NCI-H187 treated with DMSO at 0.1 percent for 48 hours (cell line): ENCODE results near the gene GNA12.

Experiments used
- DNase-seq: peaks from one replicate; lab custom pipeline; 2025; lab: John Stamatoyannopoulos, UW

GNA12 gene, protein sequence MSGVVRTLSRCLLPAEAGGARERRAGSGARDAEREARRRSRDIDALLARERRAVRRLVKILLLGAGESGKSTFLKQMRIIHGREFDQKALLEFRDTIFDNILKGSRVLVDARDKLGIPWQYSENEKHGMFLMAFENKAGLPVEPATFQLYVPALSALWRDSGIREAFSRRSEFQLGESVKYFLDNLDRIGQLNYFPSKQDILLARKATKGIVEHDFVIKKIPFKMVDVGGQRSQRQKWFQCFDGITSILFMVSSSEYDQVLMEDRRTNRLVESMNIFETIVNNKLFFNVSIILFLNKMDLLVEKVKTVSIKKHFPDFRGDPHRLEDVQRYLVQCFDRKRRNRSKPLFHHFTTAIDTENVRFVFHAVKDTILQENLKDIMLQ

DNA sequence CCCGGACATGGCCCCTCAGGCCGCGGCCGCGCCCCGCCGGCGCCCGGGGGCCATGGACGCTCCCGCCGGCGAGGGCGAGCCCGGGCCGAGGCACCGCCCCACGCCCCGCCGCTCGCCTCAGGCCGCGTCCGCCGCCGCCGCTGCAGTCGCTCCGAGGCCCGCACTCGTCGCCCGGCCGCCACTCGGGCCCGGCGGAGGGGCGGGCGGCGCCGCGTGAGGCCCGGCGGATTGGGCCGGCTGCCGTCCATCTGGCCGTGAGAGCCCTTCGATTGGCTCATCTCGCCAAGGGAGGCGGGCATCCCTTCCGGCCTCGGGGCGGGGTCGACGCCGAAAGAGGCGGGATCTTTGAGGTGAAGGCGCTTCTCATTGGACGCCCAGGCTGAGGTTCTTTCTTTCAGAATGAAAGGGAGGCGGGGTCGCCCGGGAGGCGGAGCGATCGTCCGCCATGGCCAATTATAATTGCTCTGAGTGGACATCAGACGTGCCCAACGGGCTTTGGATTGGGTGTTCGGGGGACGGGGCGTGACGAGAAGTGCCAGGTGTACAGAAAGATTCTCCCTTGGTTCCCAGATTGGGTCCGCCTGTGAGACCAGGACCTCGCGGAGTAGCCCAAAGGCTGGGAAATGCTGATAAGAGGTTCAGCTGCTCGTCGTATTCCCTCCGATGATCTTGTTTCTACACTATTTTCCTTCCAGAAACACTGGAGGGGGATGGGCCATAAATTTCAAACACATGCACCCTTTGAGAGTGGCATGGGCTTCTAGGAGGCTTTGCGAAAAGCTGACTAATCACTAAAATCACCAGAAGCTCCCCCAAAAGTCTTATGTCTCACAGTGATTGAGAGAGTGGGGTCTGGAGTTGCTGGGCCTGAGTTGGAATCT lies at the start of gene GNA12:
GNA12 (minus strand) TSS at position 156 of the 881 bp plus-strand sequence; CDS start at position 9, 147 bp downstream.
- DNase-seq: peak; percentile 85

DNA sequence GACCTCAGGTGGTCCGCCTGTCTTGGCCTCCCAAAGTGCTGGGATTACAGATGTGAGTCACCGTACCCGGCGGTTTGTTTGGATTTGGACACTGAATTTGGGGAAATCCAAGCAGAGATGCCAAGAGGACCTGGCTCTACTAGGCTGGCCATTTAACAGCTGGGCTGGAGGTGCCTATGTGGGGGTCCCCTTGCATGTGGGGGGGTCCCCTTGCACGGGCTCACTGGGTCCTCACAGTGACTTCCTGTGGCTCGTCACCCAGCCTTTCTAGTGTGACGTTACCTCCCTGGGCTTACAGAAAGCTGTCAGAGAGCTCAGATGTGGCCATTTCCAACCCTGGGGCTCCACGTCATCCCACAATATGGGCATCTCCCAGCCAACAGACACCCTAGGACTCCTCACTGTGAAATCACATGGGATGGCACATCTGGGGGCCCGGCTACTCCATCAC lies 49.3 kb upstream of the GNA12 start:
- DNase-seq: no peak

DNA sequence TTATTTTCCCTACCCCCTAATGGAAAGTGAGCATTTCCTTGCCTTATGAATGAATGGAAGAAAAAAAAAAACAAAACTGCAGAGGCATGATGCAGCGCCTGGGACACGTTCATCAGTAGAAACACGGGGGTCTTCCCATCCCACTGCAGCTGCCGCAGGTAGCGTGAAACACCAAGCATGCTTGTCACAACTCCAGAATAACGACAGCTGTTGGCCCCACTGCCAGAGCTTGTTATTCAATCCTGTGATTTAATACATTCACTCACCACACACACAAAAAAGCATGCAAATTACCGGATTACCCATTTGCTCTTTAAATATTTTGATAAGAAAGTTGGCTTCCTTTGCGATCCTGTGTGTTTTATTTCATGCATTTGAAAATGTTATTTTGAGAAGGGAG lies 48.4 kb upstream of the GNA12 start:
- no peak for DNase-seq

DNA sequence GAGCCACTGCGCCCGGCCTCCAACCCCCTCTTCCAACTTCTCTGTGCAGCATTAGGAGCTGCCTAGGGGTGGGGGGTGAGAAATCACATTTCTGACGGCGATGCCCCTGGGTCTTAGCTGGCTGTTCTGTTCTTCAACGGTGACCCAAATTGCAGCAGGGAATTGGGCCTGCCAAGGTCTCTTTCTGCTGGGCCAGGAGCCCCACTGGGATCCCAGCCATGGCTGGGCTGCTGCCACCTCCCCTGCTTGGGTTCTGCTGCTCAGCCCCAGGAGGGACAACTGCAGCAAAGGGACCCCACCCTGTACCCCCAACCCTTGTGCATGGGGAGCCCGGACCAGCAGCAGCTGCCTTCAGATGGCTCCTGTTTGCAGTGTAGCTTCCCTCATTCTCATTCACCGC lies 43.7 kb upstream of the GNA12 start:
- DNase-seq: no peak

DNA sequence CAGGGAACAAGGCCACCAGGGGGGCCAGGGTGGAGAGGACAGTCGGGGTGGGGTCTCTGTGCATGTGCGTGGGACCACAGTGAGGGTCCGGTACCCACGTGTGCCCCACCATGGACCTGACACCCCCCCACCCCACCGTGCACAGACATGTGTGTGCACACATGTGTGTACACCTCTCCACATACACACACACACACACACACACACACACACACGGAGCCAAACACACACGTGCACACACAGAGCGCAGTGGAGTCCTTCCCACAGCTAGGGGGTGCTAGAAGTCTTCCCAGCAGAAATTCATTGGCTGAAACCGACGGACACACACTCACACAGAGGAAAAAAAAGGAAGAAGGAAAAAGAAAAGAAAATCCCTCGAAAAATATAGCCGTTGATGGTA lies 42.8 kb upstream of the GNA12 start:
- DNase-seq: peak; percentile 29

DNA sequence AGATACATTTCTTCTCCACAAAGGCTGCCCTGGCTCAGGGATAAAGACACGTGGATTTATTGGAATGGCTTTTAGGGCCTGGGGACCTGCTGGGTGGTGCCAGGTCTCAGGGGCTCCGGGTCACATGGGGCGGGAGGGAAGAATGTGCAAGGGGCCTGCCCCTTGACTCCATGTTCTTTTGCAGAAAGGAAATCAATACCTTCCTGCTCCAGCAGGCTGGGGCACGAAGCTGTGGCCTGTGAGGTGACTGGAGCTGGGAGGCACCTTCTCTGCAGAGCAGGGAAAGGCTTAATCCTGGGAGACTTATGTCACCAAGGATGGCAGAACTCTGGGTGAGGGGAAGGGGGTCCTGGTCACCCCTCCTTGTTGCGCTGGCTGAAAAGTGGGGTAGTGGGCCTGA lies 42.3 kb upstream of the GNA12 start:
- DNase-seq: no peak

DNA sequence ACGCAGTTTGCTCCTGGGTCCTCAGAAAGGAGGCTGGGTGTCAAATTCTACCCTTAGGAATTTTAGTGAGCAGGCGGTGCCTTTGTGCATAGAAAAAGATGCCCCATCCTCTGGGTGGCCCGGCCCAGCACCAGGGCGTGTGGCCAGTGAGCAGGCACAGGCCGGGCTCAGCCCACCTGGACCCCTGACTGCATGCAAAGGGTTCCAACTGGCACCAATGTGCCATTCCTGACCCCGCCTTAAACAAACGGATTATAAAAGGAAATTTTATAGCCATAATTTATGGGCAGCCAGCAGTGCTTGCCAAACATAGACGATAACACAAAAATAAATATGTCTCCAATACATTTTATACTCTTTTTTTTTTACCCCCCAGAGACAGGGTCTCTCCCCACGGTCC lies 40.1 kb upstream of the GNA12 start:
- no peak for DNase-seq

DNA sequence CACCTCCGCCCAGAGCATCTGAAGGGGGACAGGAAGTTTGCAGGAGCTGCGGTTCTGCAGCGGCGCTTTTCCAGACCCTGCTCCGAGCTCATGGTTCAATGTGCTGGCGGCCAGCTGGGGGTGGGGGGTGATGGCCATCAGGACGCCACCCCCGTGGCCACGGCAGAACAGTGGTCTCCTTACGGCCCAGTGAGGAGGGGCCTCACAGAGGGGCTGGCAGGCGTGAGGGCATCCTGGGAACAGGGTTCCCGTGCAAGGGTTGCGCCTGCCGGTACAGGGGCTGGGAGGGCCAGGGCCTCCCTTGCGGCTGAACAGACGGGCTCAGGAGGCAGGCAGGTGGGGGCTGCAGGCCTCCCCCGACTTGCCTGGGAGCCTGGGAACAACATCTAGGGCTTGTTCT lies 39.0 kb upstream of the GNA12 start:
- no peak for DNase-seq

DNA sequence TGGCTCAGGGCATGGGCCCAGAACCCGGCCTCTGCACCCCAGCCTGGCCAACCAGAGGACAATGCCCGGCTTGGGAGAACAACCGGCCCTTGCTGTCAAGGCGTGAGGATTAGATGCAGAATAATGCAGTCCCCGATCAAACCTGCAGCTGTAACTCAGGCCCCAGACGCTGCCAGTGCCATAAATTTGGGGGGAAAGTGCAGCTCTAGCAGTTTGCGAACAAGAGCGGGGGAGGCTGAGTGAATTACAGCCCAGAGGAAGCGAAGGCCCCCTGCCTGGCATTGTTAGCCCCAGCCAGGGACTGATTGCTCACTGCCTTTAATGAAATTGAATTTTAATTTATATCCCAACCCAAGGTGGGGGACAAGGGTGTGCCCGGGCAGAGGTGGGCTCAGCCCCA lies 38.0 kb upstream of the GNA12 start:
- no peak for DNase-seq

DNA sequence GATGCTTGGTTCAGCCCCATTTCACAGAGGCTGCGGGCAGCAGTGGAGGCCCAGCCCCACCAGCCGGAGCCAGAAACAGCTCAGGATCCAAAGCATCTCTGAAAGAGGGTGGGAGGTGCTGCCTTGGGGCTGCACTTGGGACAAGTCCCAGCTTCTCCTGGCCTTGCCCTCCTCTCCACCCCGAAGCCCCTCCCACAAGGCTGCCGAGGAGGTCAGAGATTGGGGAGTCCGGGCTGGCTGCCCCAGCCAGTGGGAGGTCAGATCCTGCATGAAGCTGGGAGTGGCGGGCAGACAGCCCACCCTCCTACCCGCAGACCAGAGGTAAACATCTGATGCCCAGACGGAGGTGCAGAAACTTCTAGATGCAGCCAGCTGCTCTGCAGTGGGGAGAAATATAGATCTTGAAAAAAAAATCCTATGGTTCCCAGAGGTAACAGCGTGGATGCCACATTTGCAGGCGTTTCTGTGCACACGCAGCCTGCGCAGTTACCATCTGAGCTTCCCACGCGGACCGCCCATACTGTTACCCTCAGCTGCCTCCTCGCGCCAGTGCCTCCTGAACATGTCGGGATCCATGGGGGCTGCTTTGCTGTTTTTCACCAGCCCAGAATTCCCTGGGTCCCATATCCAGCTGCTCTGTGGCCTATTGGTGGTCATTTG lies 36.9 kb upstream of the GNA12 start:
- DNase-seq: no peak

DNA sequence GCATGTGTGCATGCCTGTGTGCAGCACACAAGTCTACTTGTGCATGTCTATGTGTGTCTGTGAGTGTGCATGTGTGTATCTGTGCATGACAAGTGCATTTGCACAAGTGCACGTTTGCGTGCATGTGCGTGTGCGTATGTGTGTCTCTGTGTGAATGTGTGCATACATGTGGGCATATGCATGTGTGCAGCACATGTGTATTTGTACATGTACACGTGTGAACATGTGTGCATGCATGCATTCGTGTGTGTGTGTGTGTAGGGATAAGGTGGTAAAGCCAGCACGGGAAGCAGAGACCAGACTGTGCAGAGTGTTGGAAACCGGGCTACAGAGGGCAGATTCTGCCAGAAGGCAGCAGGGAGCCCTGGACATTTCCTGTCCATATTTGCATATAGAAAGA lies 35.9 kb upstream of the GNA12 start:
- no peak for DNase-seq

DNA sequence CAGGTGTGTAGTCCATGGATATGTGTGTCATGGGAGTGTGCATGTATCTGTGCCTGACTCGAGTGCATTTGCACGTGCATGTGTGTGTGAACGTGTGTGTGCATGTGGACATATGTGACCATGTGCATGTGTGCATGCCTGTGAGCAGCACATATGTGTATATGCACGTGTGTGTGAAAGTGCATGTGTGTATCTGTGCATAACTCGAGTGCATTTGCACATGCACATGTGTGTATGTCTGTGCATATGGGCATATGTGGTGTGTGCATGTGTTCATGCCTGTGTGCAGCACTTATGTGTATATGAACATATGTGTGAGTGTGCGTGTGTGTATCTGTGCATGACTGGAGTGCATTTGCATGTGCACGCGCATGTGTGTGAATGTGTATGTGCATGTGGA lies 35.2 kb upstream of the GNA12 start:
- DNase-seq: no peak

DNA sequence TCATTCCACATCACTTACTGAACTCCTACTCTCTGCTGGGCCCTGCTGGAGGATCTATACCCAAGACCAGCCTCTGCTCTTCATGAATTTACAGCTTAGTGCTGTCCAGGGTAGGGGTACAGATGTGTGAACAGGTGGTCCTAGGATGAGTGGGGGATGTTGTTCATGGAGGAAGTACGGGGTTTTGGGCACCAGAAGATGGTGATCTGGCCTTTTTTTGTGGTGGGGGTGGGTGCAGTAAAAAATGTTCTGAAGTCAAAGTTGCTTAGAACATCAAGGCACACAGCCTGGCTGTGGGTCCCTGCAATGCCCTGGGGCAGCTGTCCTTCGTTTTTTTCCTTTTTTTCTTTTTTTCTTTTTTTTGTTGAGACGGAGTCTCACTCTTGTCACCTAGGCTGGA lies 34.2 kb upstream of the GNA12 start:
- DNase-seq: no peak

DNA sequence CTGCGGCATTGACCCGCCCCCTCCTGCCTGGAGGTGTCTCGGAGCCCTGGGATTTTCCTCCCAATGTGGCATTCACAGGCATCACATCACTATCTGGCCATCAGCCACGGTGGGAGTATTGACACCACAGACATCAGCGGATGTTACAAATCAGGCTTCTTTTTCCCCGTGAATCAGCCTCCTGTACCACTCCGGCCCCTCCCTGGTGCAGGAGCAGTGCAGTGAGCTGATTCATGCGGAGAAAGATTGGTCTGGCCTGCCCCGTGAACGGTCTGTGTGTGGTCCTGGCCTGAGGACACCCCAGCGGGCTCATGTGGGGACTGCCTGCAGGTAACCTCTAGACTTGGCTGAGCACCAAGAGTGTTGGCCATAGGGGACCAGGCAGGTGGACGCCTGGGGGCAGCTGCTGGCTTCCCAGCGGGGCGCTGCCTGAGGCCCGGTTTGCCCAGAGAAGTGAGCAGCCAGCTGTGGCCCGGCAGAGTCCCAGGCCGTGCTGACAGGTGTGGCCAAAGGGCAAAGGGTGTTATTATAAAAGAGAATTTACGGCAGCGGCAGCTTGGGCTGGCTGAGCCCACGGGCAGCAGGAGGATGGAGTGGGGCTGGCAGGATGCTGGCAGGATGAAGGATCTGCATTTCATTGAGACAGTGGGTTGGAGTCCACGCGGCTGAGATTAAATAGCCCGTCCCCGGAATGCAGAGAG lies 32.1 kb upstream of the GNA12 start:
- DNase-seq: no peak

DNA sequence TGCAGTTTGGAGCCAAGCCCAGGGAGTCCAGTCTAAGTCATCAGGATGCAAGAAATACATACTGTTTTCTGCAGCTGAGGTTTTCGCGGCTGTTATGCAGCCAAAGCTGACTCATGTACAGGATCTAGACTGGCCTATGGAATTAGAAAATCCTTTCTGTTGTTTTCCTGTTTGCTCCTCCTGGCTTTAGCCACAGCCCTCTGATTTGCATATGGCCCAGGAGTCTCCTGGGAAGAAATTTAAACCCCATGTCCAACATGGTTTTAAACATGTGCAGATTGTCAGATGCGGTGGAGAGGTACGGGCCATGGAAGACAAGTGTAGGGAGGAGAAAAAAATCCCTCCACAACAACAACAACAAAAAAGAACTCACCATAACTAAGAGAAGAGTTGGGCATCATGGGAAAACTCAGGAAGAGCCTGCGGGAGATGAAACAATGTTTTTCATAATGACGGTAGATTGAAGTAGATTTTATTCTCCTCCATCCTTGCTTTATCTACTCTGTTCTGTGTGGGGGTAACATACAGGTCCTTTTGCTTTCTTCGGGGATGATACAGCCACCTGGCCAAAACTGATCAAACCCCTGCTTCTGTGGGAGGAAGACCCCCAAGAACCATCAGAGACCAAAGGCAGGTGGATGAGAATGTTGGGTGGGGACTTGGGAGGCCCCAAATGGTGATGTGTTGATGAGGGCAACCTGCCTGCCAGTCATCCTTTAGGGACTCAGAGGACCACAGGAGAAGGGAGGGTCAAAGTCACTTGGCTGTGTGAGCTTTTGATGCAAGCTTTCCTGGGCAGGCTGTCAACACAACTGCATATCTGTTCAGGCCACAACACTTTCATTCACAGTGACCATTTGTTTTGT lies 29.8 kb upstream of the GNA12 start:
- DNase-seq: no peak

DNA sequence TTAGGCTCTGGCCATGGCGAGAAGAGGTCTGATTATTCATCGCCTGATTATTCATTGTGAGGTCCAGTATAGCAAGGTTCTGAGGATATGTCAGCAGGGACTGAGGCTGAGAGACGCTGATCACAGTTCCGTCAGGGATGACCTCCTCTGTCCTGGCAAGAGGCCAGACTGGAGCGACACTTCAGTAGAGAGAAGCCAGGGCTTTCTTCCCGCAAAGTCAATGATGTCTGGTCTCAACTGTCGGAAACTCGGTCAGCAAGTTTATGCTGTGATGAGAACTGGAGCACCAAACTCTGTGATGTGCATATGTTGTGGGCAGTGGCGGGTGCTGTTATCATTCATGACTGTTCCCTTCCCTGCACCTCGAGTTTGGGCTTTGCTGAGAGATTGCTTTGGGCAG lies 29.0 kb upstream of the GNA12 start:
- DNase-seq: peak; percentile 30

DNA sequence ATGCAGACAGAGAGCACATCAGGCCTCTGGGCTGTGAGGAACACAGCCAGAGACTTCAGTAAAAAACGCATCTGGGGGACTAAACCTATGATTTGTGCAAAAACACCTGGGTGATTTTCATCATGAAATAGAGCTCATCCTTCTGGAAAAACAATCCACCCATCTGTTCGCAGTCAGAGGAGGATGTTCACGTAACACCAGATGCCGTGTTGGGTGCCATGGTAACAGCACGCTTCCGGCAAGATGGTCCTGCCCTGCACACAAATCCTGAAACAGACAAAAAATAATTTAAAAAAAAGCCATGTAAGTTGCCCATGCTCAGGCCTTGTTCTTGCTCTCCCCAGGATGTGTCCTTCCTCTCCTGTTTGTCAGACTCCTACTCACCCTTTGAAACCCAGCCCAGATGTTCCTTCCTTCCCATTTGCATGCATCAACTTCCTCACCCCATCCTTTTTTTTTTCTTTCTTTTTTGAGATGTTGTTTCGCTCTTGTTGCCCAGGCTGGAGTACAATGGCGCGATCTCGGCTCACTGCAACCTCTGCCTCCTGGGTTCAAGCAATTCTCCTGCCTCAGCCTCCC lies 28.3 kb upstream of the GNA12 start:
- DNase-seq: no peak

DNA sequence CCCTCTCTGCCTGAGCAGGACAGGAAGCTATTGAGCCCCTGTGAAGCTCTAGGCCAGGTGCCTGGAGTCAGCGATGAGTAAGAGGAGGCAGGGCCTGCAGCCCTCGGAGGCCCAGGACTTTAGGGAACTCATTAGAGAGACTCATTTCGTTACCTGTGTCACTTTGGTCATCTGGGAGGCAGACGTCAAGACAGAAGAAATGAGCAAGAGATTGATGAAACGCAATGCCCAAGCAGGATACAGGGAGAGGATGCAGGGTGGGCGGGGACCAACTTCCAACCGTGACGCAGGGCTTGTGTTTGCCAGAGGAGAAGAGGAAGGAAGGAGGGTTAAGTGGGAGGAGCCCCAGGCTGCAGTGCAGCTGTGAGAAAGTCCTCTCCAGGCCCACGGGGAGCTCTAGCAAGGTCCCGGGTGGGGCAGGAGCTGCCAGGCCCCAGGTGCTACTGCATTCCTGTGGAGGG lies 26.4 kb upstream of the GNA12 start:
- no peak for DNase-seq

DNA sequence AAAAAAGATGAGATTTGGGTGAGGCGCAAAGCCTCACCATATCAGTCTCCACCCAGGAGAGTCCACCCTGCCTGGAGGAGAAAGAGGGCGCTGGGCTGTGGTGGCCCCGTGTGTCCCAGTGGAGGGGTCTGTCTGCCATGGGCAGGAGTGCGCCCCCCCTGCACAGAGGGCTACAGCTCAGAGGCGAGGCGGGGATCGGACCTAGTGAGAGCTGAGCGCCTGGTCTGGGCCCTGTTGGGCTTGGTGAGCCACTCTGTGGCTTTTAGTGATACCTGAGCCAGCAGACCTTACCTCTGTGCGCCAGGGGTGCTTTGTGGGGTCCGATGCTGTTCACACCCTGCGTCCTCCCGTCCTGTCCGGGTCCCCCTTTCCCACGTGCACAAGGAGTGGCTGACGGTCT lies 25.9 kb upstream of the GNA12 start:
- no peak for DNase-seq

DNA sequence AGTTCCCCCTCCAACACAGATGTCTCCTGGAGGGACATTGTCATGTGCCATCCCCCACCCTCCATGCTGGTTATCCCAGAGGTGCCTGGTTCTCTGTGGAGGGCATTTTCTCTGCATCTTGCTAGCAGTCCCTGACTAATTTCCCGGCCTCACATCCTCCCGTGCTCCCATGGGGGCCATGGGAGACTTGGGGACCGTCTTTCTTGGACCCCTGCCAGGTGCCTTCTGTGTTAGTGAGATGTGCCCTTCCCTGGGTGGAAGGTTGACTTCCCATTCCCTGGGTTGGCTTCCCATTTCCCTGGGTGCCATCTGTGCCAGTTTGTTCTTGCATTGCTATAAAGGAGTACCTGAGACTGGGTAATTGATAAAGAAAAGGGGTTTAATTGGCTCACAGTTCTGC lies 22.5 kb upstream of the GNA12 start:
- DNase-seq: no peak
